IMR-90 (cell line): ENCODE results near the gene NR1D2. TPM values are rescaled to one million over a fixed set of nuclear protein-coding genes. Genes with fewer than 3 reads are reported as not detected.

Experiments used
- ATAC-seq: fragments of 200-7000 bp; cut with Tn5 transposase; 2 replicates; pipeline ENCODE4 v1.9.1; 2020; ENCODE audit warnings: low read depth, mild to moderate bottlenecking, moderate library complexity
- BruUV-seq: library from RNA; stranded (reverse); fragments of 400-500 nt; replicated peaks from 2 replicates; lab custom pipeline; 2021; lab: Mats Ljungman, UMichigan
- CTCF ChIA-PET: fragments of 300-600 bp; formaldehyde crosslinking; extraction: SDS; loops from one replicate; lab custom pipeline; 2021; ENCODE audit warnings: antibody characterized with exemption; lab: Yijun Ruan, JAX
- POLR2A ChIA-PET: fragments of 300-600 bp; sonication (Branson Sonifier 250); formaldehyde crosslinking; loops from one replicate; lab custom pipeline; 2022; ENCODE audit warnings: antibody characterized with exemption; ENCODE audit not compliant: unreplicated experiment; lab: Charles Lee
- DNase-seq: peaks from one replicate; pipeline ENCODE4 v3.0.0; 2013
- H2AFZ ChIP-seq: replicated peaks from 2 replicates; pipeline ENCODE3; 2013; ENCODE audit warnings: low read length, mild to moderate bottlenecking; ENCODE audit not compliant: poor library complexity
- H2AK5ac ChIP-seq: 2 replicates; pipeline ENCODE4 v1.6.1; 2013; ENCODE audit warnings: low read depth, low read length, inconsistent platforms
- H2AK9ac ChIP-seq: replicated peaks from 2 replicates; pipeline ENCODE3; 2013; ENCODE audit warnings: mild to moderate bottlenecking, low read depth, low read length, moderate library complexity; ENCODE audit not compliant: poor library complexity
- H2BK120ac ChIP-seq: 2 replicates; pipeline ENCODE4 v1.6.1; 2013; ENCODE audit warnings: low read depth, low read length, inconsistent platforms
- H2BK15ac ChIP-seq: 3 replicates; pipeline ENCODE4 v1.6.1; 2013; ENCODE audit warnings: low read depth, low read length, inconsistent platforms
- H2BK20ac ChIP-seq: 2 replicates; pipeline ENCODE4 v1.6.1; 2013; ENCODE audit warnings: low read depth, mild to moderate bottlenecking, inconsistent platforms, low read length, moderate library complexity
- H2BK5ac ChIP-seq: 2 replicates; pipeline ENCODE4 v1.6.1; 2013; ENCODE audit warnings: mild to moderate bottlenecking, low read depth, low read length, inconsistent platforms; ENCODE audit not compliant: poor library complexity, severe bottlenecking
- H3K14ac ChIP-seq: replicated peaks from 2 replicates; pipeline ENCODE4 v1.6.1; 2013; ENCODE audit warnings: low read depth, low read length, inconsistent platforms
- H3K18ac ChIP-seq: 2 replicates; pipeline ENCODE4 v1.6.1; 2013; ENCODE audit warnings: low read depth, low read length, control low read depth
- H3K23ac ChIP-seq: 2 replicates; pipeline ENCODE4 v1.6.1; 2013; ENCODE audit warnings: low read depth, low read length, inconsistent platforms
- H3K27ac ChIP-seq: 2 replicates; pipeline ENCODE4 v1.5.1; 2013; ENCODE audit warnings: mild to moderate bottlenecking, control low read depth, low read length; ENCODE audit not compliant: insufficient read depth
- H3K27me3 ChIP-seq: 2 replicates; pipeline ENCODE4 v1.6.1; 2013; ENCODE audit warnings: low read length; ENCODE audit not compliant: control insufficient read depth, insufficient read depth
- H3K36me3 ChIP-seq: 2 replicates; pipeline ENCODE4 v1.6.1; 2013; ENCODE audit warnings: low read length, mixed read lengths; ENCODE audit not compliant: control insufficient read depth, insufficient read depth
- H3K4ac ChIP-seq: 2 replicates; pipeline ENCODE4 v1.6.1; 2013; ENCODE audit warnings: low read depth, low read length, inconsistent platforms
- H3K4me1 ChIP-seq: 2 replicates; pipeline ENCODE4 v1.6.1; 2013; ENCODE audit warnings: low read length, mixed read lengths; ENCODE audit not compliant: control insufficient read depth, insufficient read depth
- H3K4me2 ChIP-seq: 2 replicates; pipeline ENCODE4 v1.6.1; 2013; ENCODE audit warnings: low read depth, mild to moderate bottlenecking, control low read depth, low read length, moderate library complexity
- H3K4me3 ChIP-seq: 2 replicates; pipeline ENCODE4 v1.5.1; 2013; ENCODE audit warnings: low read depth, mild to moderate bottlenecking, control low read depth, low read length, moderate library complexity; ENCODE audit not compliant: insufficient read depth
- H3K56ac ChIP-seq: 2 replicates; pipeline ENCODE4 v1.6.1; 2013; ENCODE audit warnings: low read length, inconsistent platforms; ENCODE audit not compliant: insufficient read depth; ENCODE audit errors: extremely low read depth
- H3K79me1 ChIP-seq, 2 experiments: 2 replicates each; pipeline ENCODE4 v1.6.1; 2013; ENCODE audit warnings: low read length in 2 of 2, inconsistent platforms in 1 of 2, low read depth in 1 of 2
- H3K9ac ChIP-seq: 2 replicates; pipeline ENCODE4 v1.6.1; 2013; ENCODE audit warnings: low read depth, low read length, control low read depth
- H3K9me1 ChIP-seq: 2 replicates; pipeline ENCODE4 v1.6.1; 2013; ENCODE audit warnings: low read length, inconsistent platforms; ENCODE audit not compliant: insufficient read depth
- H3K9me3 ChIP-seq: 2 replicates; pipeline ENCODE4 v1.6.1; 2013; ENCODE audit warnings: low read length; ENCODE audit not compliant: control insufficient read depth, insufficient read depth
- H4K20me1 ChIP-seq: 2 replicates; pipeline ENCODE4 v1.6.1; 2013; ENCODE audit warnings: low read length, inconsistent platforms; ENCODE audit not compliant: insufficient read depth
- H4K5ac ChIP-seq: 2 replicates; pipeline ENCODE4 v1.6.1; 2013; ENCODE audit warnings: mild to moderate bottlenecking, low read depth, low read length, control low read depth
- H4K8ac ChIP-seq, 2 experiments: 2 replicates each; pipeline ENCODE4 v1.6.1; 2013; ENCODE audit warnings: low read depth in 2 of 2, low read length in 2 of 2, control low read depth in 1 of 2, inconsistent platforms in 1 of 2
- H4K91ac ChIP-seq: 2 replicates; pipeline ENCODE4 v1.6.1; 2013; ENCODE audit warnings: low read depth, low read length, inconsistent platforms; ENCODE audit not compliant: insufficient read depth
- BHLHE40 ChIP-seq: fragments of 150-350 bp; IDR thresholded peaks from 2 replicates; pipeline ENCODE4 v1.6.1; 2016; ENCODE audit warnings: mild to moderate bottlenecking, low read depth, low read length
- CEBPB ChIP-seq: IDR thresholded peaks from 2 replicates; pipeline ENCODE4 v1.6.1; 2012; ENCODE audit warnings: low read depth, low read length, improper control_type of control experiment
- CHD1 ChIP-seq: IDR thresholded peaks from 2 replicates; pipeline ENCODE4 v1.6.1; 2012; ENCODE audit warnings: low read depth, low read length, improper control_type of control experiment
- ELK1 ChIP-seq: fragments of 150-350 bp; IDR thresholded peaks from 2 replicates; pipeline ENCODE4 v1.6.1; 2016; ENCODE audit warnings: low read depth, mild to moderate bottlenecking, low read length, moderate library complexity, borderline replicate concordance
- FOS ChIP-seq: fragments of 150-350 bp; IDR thresholded peaks from 2 replicates; pipeline ENCODE4 v1.6.1; 2016; ENCODE audit warnings: low read depth, low read length
- MAFK ChIP-seq: IDR thresholded peaks from 2 replicates; pipeline ENCODE4 v1.6.1; 2012; ENCODE audit warnings: low read depth, low read length, improper control_type of control experiment
- MAZ ChIP-seq: IDR thresholded peaks from 2 replicates; pipeline ENCODE4 v1.6.1; 2012; ENCODE audit warnings: low read depth, mild to moderate bottlenecking, low read length, improper control_type of control experiment, moderate library complexity, borderline replicate concordance
- MXI1 ChIP-seq: IDR thresholded peaks from 2 replicates; pipeline ENCODE4 v1.6.1; 2012; ENCODE audit warnings: low read depth, mild to moderate bottlenecking, low read length, moderate library complexity, borderline replicate concordance
- NFE2L2 ChIP-seq: fragments of 150-350 bp; IDR thresholded peaks from 2 replicates; pipeline ENCODE4 v1.6.1; 2016; ENCODE audit warnings: low read depth, mild to moderate bottlenecking, low read length
- POLR2A ChIP-seq: IDR thresholded peaks from 2 replicates; pipeline ENCODE4 v1.6.1; 2012; ENCODE audit warnings: mild to moderate bottlenecking, low read depth, low read length
- RAD21 ChIP-seq: IDR thresholded peaks from 2 replicates; pipeline ENCODE4 v1.6.1; 2012; ENCODE audit warnings: low read length, improper control_type of control experiment
- RCOR1 ChIP-seq: IDR thresholded peaks from 2 replicates; pipeline ENCODE4 v1.6.1; 2012; ENCODE audit warnings: mild to moderate bottlenecking, low read length, improper control_type of control experiment; ENCODE audit not compliant: insufficient replicate concordance
- RFX5 ChIP-seq: IDR thresholded peaks from 2 replicates; pipeline ENCODE4 v1.8.0; 2012; ENCODE audit warnings: low read depth, mild to moderate bottlenecking, low read length, moderate library complexity
- SMC3 ChIP-seq: fragments of 150-350 bp; IDR thresholded peaks from 2 replicates; pipeline ENCODE4 v1.6.1; 2016; ENCODE audit warnings: low read depth, mild to moderate bottlenecking, antibody characterized with exemption, low read length, moderate library complexity
- USF2 ChIP-seq: fragments of 150-350 bp; IDR thresholded peaks from 2 replicates; pipeline ENCODE4 v1.6.1; 2017; ENCODE audit warnings: mild to moderate bottlenecking, antibody characterized with exemption, low read length, low read depth
- WGBS, 2 experiments: methylation state at CpG; one replicate each; pipeline versions ENCODE4 v1.1.5 to v1.1.7; 2013; ENCODE audit warnings: missing lambda C conversion rate in 2 of 2; ENCODE audit not compliant: insufficient read length in 1 of 2; ENCODE audit errors: extremely low coverage in 2 of 2; 5-methylcytosine and 5-hydroxymethylcytosine counted together
- dilution Hi-C: fragments of 300-500 bp; cut with HindIII; formaldehyde crosslinking; loops from one replicate; pipeline ENCODE4 v1.14.3; 2018; ENCODE audit warnings: low sequenced_read_pairs; ENCODE audit not compliant: unreplicated experiment
- in situ Hi-C: fragments of 300-500 bp; cut with MboI; formaldehyde crosslinking; loops from 3 replicates; pipeline ENCODE4 v1.14.3; 2019; ENCODE audit warnings: low sequenced_read_pairs, inconsistent platforms, mixed read lengths
- intact Hi-C: fragments of 100-400 bp; cut with micrococcal nuclease; formaldehyde crosslinking; loops from 2 replicates; pipeline ENCODE4 v1.10.0; 2022
- polyA plus RNA-seq, 3 experiments: library from polyadenylated mRNA; depleted of rRNA; stranded (reverse); fragments of >200 nt; gene quantifications; 2 replicates each; pipeline ENCODE4 v1.2.3, GENCODE V29; 2012; ENCODE audit warnings: low replicate concordance in 1 of 3
- total RNA-seq: library from RNA; depleted of rRNA; stranded (reverse); fragments of >200 nt; gene quantifications from 2 replicates; pipeline ENCODE4 v1.2.3, GENCODE V29; 2012
- TF ChIP-seq, protein P1 (sequence below): conservative IDR thresholded peaks from 2 replicates; pipeline ENCODE4 v1.5.1; 2012; ENCODE audit warnings: mild to moderate bottlenecking, low read depth, low read length, improper control_type of control experiment

Gene NR1D2
- total and polyA plus RNA-seq, 2 of the 4 experiments (the other 2 are of a cell fraction): 8.1 to 41.0 TPM

- H2BK20ac ChIP-seq: no peak overlapping the region
- H2AFZ ChIP-seq: no peak overlapping the region
- no peak overlapping the region for H2BK15ac ChIP-seq
- intact Hi-C loops (no loop called here), dilution Hi-C loops (no loop called here), in situ Hi-C loops (no loop called here)
- H3K79me1 ChIP-seq: no peaks in the 10 kb centered on the region
- H4K8ac ChIP-seq: no peak overlapping the region
- no TSS peak for BruUV-seq
- no peak overlapping the region for H2AK5ac ChIP-seq
- H2BK120ac ChIP-seq: no peak overlapping the region
- no peak overlapping the region for H3K4ac ChIP-seq
- H3K4me3 ChIP-seq: no peak overlapping the region
- H2BK5ac ChIP-seq: no peak overlapping the region
- H3K4me2 ChIP-seq: no peak overlapping the region
- H4K91ac ChIP-seq: no peak overlapping the region
- ChIA-PET CTCF (no interaction called here), POLR2A (no interaction called here)
- H3K27ac ChIP-seq: no peak overlapping the region
- H3K27me3 ChIP-seq: peaks cover 4% of the 10 kb centered on the region; the same call in 1 of the 2 replicates
- TF ChIP-seq MAZ (no peak), CEBPB (no peak), FOS (no peak), MAFK (no peak), RCOR1 (no peak), RFX5 (no peak), MXI1 (no peak), POLR2A (no peak), USF2 (no peak), ELK1 (no peak), NFE2L2 (no peak), BHLHE40 (no peak), RAD21 (no peak), CHD1 (no peak), SMC3 (no peak)
- TF ChIP-seq, protein P1, sequence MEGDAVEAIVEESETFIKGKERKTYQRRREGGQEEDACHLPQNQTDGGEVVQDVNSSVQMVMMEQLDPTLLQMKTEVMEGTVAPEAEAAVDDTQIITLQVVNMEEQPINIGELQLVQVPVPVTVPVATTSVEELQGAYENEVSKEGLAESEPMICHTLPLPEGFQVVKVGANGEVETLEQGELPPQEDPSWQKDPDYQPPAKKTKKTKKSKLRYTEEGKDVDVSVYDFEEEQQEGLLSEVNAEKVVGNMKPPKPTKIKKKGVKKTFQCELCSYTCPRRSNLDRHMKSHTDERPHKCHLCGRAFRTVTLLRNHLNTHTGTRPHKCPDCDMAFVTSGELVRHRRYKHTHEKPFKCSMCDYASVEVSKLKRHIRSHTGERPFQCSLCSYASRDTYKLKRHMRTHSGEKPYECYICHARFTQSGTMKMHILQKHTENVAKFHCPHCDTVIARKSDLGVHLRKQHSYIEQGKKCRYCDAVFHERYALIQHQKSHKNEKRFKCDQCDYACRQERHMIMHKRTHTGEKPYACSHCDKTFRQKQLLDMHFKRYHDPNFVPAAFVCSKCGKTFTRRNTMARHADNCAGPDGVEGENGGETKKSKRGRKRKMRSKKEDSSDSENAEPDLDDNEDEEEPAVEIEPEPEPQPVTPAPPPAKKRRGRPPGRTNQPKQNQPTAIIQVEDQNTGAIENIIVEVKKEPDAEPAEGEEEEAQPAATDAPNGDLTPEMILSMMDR: no peak
- 50% methylated on average over 2 of the region's 4 CpGs; no CpG with 5 or more reads in 1 of the 2 experiments for WGBS, 2 experiments
- H3K9me1 ChIP-seq: no peaks in the 10 kb centered on the region
- no peaks in the 10 kb centered on the region for H4K20me1 ChIP-seq
- H4K5ac ChIP-seq: no peak overlapping the region
- no peak overlapping the region for H3K14ac ChIP-seq
- H2AK9ac ChIP-seq: no peak overlapping the region
- peaks cover 3% of the 10 kb centered on the region for H3K9me3 ChIP-seq
- H3K56ac ChIP-seq: no peak overlapping the region
- H3K18ac ChIP-seq: no peak overlapping the region
- H3K4me1 ChIP-seq: no peaks in the 10 kb centered on the region
- no peaks in the 10 kb centered on the region for H3K36me3 ChIP-seq
- no peak for DNase-seq
- no peak overlapping the region for H3K23ac ChIP-seq
- no peak for ATAC-seq
- H3K9ac ChIP-seq: no peak overlapping the region
Measured at GRCh38 chr3:23934253-23934652, 10.8 kb upstream of the NR1D2 start.
